GM12878 (cell line): ENCODE data around the gene CBR4. TPM values are rescaled to one million over a fixed set of nuclear protein-coding genes. Genes with fewer than 3 reads are reported as not detected.

Experiments used
- BRCA1 ChIP-seq: IDR thresholded peaks from 2 replicates; pipeline ENCODE4 v1.6.1; 2011; ENCODE audit warnings: low read depth, low read length, improper control_type of control experiment
- CHD2 ChIP-seq: IDR thresholded peaks from 2 replicates; pipeline ENCODE4 v1.6.1; 2011; ENCODE audit warnings: low read depth, low read length, improper control_type of control experiment, borderline replicate concordance
- CUX1 ChIP-seq: IDR thresholded peaks from 2 replicates; pipeline ENCODE4 v1.6.1; 2012; ENCODE audit warnings: improper control_type of control experiment, low read depth, low read length; ENCODE audit not compliant: insufficient replicate concordance
- MTA2 ChIP-seq: fragments of 450-650 bp; IDR thresholded peaks from 2 replicates; pipeline ENCODE4 v1.6.1; 2016; ENCODE audit warnings: low read depth, mild to moderate bottlenecking, moderate library complexity
- MXI1 ChIP-seq: fragments of 150-350 bp; IDR thresholded peaks from 2 replicates; pipeline ENCODE4 v1.6.1; 2011; ENCODE audit warnings: low read depth, mild to moderate bottlenecking, inconsistent platforms, low read length, improper control_type of control experiment
- POLR2AphosphoS2 ChIP-seq: IDR thresholded peaks from 2 replicates; pipeline ENCODE4 v1.6.1; 2011; ENCODE audit warnings: low read depth, mild to moderate bottlenecking, low read length, improper control_type of control experiment, moderate library complexity
- RELB ChIP-seq: fragments of 450-650 bp; IDR thresholded peaks from 2 replicates; pipeline ENCODE4 v1.6.1; 2017; ENCODE audit warnings: low read depth, mild to moderate bottlenecking, moderate library complexity
- REST ChIP-seq: IDR thresholded peaks from 2 replicates; pipeline ENCODE4 v1.6.1; 2012; ENCODE audit warnings: mild to moderate bottlenecking, low read depth, low read length
- RFX5 ChIP-seq: IDR thresholded peaks from 2 replicates; pipeline ENCODE4 v1.6.1; 2011; ENCODE audit warnings: low read depth, low read length, improper control_type of control experiment
- SMC3 ChIP-seq: IDR thresholded peaks from 2 replicates; pipeline ENCODE4 v1.6.1; 2011; ENCODE audit warnings: low read length, improper control_type of control experiment, borderline replicate concordance
- TAF1 ChIP-seq: IDR thresholded peaks from 2 replicates; pipeline ENCODE4 v1.6.1; 2011; ENCODE audit warnings: mild to moderate bottlenecking, low read depth, low read length, borderline replicate concordance
- YY1 ChIP-seq: IDR thresholded peaks from 2 replicates; pipeline ENCODE4 v1.6.1; 2011; ENCODE audit warnings: low read depth, mild to moderate bottlenecking, low read length
- ZNF687 ChIP-seq: fragments of 450-650 bp; IDR thresholded peaks from 2 replicates; pipeline ENCODE4 v1.6.1; 2017; ENCODE audit warnings: mild to moderate bottlenecking, moderate library complexity
- polyA plus RNA-seq, 11 experiments: library from polyadenylated mRNA; depleted of rRNA in 4 of 11; unstranded in 6 of 11; stranded (reverse) in 5 of 11; fragments of >200 nt; fragmentation: Nextera tagmentation in 4 of 11; fragmentation: Illumina TruSeq in 1 of 11; extraction: Ambion mirVana in 4 of 11; extraction: Trizol in 1 of 11; gene quantifications; 1 replicate in 1 of 11; 2 replicates in 10 of 11; pipeline versions ENCODE4 v1.2.1 to v1.2.3, GENCODE V29; 2011 to 2016; ENCODE audit warnings: inconsistent platforms in 2 of 11, missing spikeins in 2 of 11, low read depth in 1 of 11
- total RNA-seq, 4 experiments: library from RNA; depleted of rRNA in 3 of 4; stranded (reverse); fragments of >200 nt in 3 of 4; fragmentation: Illumina TruSeq in 1 of 4; extraction: Trizol in 1 of 4; gene quantifications; 2 replicates each; pipeline versions ENCODE4 v1.2.1 to v1.2.3, GENCODE V29; 2013 to 2021

The CBR4 gene
- total and polyA plus RNA-seq, 10 of the 15 experiments (the other 5 are each of a cell fraction or from before 2014, with no cell fraction given), result 17.3 to 38.8 (median 24.8) TPM

GRCh38 chr4:169010125-169011023, at the start of gene CBR4 (continued):
- TF ChIP-seq CUX1 (no peak), RELB (peak; percentile 65; the same call in 1 of the 2 replicates), BRCA1 (no peak), REST (no peak), YY1 (peak; percentile 84), ZNF687 (0 out of 2 replicates have a peak, but pooled peaks have one; percentile 17), TAF1 (peak; percentile 8; the same call in 1 of the 2 replicates), MTA2 (no peak), MXI1 (peak; percentile 67), POLR2AphosphoS2 (peak; percentile 85), CHD2 (peak; percentile 73), RFX5 (peak; percentile 56; the same call in 1 of the 2 replicates), SMC3 (0 out of 2 replicates have a peak, but pooled peaks have one; percentile 6)
